ENCODE measurements around the gene PFKL. TPM values are rescaled to one million over a fixed set of nuclear protein-coding genes. Genes with fewer than 3 reads are reported as not detected.

Gene PFKL
- total RNA-seq, 6 experiments from 2014 or later = 100 to 123 (median 107) TPM

DNA sequence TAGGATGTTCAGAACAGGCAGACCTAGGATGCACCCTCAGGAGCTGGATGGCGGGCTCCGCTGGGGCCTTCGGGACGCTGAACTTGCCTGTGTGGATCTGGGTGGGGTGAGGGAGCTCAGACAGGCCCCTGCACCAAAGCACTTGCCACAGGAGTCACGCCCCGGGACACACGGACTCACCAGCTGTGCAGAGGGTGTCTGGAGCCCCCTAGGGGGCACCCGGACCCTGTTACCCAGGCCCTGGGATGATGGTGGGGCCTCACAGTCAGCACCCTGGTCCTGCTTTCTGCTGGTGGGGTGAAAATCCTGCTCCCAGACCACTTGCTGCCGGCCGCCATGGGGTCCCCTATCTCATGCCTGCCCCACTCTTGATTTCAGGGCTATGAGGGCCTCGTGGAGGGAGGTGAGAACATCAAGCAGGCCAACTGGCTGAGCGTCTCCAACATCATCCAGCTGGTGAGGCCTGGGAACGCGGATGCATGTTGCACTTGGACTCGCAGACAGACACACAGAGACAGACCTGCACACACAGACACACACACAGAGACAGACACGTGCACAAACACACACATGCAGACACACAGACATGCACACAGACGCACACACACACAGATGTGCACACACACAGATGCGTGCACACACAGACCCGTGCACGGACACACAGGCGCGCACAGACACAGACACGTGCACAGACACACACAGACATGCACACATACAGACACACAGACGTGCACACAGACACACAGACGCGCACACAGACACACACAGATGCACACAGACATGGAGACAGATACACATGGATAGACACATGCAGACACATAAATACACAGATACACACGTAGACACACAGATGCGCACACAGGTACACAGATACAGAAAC, 11.0 kb downstream of the PFKL start:
- Mint-ChIP-seq H3K9me3 (no peaks in the 10 kb centered on the region), H3K36me3 (ENCODE audit: low read depth) (peaks cover 7% of the 10 kb centered on the region), H3K4me3 (no peak overlapping the region), H3K27ac (no peak overlapping the region), H3K4me1 (ENCODE audit: low read depth) (no peaks in the 10 kb centered on the region), H3K27me3 (ENCODE audit: insufficient read depth) (no peaks in the 10 kb centered on the region; the same call in 1 of the 2 replicates)
- no peak for DNase-seq
- TF ChIP-seq, protein P1, sequence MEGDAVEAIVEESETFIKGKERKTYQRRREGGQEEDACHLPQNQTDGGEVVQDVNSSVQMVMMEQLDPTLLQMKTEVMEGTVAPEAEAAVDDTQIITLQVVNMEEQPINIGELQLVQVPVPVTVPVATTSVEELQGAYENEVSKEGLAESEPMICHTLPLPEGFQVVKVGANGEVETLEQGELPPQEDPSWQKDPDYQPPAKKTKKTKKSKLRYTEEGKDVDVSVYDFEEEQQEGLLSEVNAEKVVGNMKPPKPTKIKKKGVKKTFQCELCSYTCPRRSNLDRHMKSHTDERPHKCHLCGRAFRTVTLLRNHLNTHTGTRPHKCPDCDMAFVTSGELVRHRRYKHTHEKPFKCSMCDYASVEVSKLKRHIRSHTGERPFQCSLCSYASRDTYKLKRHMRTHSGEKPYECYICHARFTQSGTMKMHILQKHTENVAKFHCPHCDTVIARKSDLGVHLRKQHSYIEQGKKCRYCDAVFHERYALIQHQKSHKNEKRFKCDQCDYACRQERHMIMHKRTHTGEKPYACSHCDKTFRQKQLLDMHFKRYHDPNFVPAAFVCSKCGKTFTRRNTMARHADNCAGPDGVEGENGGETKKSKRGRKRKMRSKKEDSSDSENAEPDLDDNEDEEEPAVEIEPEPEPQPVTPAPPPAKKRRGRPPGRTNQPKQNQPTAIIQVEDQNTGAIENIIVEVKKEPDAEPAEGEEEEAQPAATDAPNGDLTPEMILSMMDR (IDR thresholded peaks at IDR 0.05) = no peak

DNA sequence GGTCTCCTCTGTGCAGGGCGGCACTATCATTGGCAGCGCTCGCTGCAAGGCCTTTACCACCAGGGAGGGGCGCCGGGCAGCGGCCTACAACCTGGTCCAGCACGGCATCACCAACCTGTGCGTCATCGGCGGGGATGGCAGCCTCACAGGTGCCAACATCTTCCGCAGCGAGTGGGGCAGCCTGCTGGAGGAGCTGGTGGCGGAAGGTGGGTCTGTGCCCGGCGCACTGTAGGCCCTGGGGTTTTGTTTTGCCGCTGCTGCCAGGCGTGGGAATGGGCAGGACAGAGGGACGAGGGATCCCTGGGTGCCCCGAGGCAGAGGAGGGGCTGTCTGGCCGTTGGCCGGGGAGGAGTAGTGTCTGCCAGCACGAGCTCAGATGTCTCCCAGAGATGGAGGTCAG, 12.2 kb downstream of the PFKL start:
- no peak overlapping the region for H3K27ac Mint-ChIP-seq
- H3K4me3 Mint-ChIP-seq = no peak overlapping the region
- no peaks in the 10 kb centered on the region for H3K9me3 Mint-ChIP-seq
- H3K4me1 Mint-ChIP-seq (ENCODE audit: low read depth) = no peaks in the 10 kb centered on the region
- peaks cover 11% of the 10 kb centered on the region for H3K36me3 Mint-ChIP-seq (ENCODE audit: low read depth)
- no peaks in the 10 kb centered on the region; the same call in 1 of the 2 replicates for H3K27me3 Mint-ChIP-seq (ENCODE audit: insufficient read depth)
- no peak for DNase-seq
- TF ChIP-seq, protein P1 (IDR thresholded peaks at IDR 0.05) = no peak

DNA sequence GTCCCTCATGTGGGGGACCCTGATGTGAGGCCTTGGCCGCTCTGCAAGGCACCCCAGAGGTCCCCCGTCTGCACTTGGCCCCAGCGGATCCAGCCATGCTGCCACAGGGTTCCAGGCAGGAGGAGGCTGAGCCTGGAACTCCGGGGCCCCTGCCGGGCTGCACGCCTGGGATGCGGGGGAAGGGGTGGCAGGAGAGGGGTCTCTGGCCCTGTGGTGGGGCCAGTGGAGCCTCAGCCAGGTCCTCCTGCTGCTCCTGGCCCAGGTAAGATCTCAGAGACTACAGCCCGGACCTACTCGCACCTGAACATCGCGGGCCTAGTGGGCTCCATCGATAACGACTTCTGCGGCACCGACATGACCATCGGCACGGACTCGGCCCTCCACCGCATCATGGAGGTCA, 12.9 kb downstream of the PFKL start:
- H3K36me3 Mint-ChIP-seq (ENCODE audit: low read depth) = peaks cover 11% of the 10 kb centered on the region
- no peaks in the 10 kb centered on the region for H3K4me1 Mint-ChIP-seq (ENCODE audit: low read depth)
- H3K4me3 Mint-ChIP-seq = no peak overlapping the region
- H3K9me3 Mint-ChIP-seq = no peaks in the 10 kb centered on the region
- TF ChIP-seq, protein P1 (IDR thresholded peaks at IDR 0.05) = no peak
- no peak overlapping the region for H3K27ac Mint-ChIP-seq
- no peak for DNase-seq
- H3K27me3 Mint-ChIP-seq (ENCODE audit: insufficient read depth) = no peaks in the 10 kb centered on the region; the same call in 1 of the 2 replicates

DNA sequence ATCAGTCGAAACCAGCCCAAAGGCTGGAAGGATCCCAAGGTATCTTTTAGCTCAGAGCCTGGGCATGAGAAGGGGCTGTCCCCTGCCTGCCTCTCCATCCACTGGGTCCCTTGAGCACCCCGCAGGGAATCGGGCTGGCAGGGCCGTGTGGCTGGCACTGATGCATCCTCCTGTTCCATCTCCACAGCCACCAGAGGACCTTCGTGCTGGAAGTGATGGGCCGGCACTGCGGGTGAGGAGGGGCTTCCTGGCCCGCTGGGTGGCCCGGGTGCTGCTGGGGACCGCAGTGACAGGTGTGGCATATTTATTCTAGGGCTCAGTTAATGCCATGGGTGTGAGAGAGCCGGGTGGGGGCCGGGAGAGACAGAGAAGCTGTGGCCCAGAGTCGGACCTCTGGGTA, 13.6 kb downstream of the PFKL start:
- TF ChIP-seq, protein P1 (IDR thresholded peaks at IDR 0.05) = no peak
- Mint-ChIP-seq H3K27ac (no peak overlapping the region), H3K36me3 (ENCODE audit: low read depth) (peaks cover 11% of the 10 kb centered on the region), H3K27me3 (ENCODE audit: insufficient read depth) (no peaks in the 10 kb centered on the region; the same call in 1 of the 2 replicates), H3K4me3 (no peak overlapping the region), H3K9me3 (no peaks in the 10 kb centered on the region), H3K4me1 (ENCODE audit: low read depth) (no peaks in the 10 kb centered on the region)
- no peak for DNase-seq

DNA sequence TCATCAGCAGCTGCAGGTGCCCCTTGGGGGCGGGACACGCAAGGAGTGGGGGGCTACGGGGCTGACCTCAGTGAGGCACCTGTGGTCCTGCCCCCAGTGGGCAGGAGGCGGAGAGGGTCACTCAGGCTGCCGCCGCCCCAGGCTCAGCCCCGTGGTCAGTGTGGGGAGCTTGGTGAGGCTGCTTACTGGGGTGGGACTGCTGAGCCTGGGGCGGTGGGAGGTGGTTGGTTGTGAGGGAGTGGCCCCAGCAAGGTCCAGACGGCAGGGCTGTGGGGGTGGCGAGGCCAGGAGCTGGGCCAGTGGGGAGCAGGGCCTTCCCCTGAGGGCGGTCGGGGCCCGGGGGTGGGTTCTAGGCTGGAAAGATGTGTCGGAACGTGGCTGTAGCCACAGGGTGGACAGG, 14.3 kb downstream of the PFKL start:
- no peaks in the 10 kb centered on the region for H3K9me3 Mint-ChIP-seq
- no peak overlapping the region for H3K4me3 Mint-ChIP-seq
- no peak overlapping the region for H3K27ac Mint-ChIP-seq
- no peaks in the 10 kb centered on the region for H3K4me1 Mint-ChIP-seq (ENCODE audit: low read depth)
- peaks cover 11% of the 10 kb centered on the region for H3K36me3 Mint-ChIP-seq (ENCODE audit: low read depth)
- no peak for DNase-seq
- TF ChIP-seq, protein P1 (IDR thresholded peaks at IDR 0.05) = no peak
- H3K27me3 Mint-ChIP-seq (ENCODE audit: insufficient read depth) = no peaks in the 10 kb centered on the region; the same call in 1 of the 2 replicates

All from HFFc6 (cell line).